ENCODE data around the gene OR10A5. TPM values are rescaled to one million over a fixed set of nuclear protein-coding genes. Genes with fewer than 3 reads are reported as not detected.

The OR10A5 gene
- total and polyA plus RNA-seq, 10 of the 15 experiments (the other 5 are each of a cell fraction or from before 2014, with no cell fraction given), result not detected

GRCh38 chr11:6864438-6864837 is 19.0 kb downstream of the OR10A5 start:
- no peak overlapping the region for H3K9ac ChIP-seq (ENCODE audit: control insufficient read depth, insufficient read depth, low read length)
- no peaks in the 10 kb centered on the region for H3K79me2 ChIP-seq (ENCODE audit: control insufficient read depth, insufficient read depth, low read length)
- intact Hi-C loops (cut with micrococcal nuclease; ENCODE audit: unreplicated experiment), result no loop called here
- ChIA-PET POLR2A (no interaction called here), SMC1A (ENCODE audit: uncharacterized antibody, unreplicated experiment) (no interaction called here), CTCF (interaction anchor here (0.7 to 3.2 kb wide), 2 partner anchors 52 to 221 kb away, joined by 4 to 9 read pairs; no protein-coding TSS in a partner anchor), RAD21 (ENCODE audit: unreplicated experiment) (no interaction called here)
- H4K20me1 ChIP-seq (ENCODE audit: control insufficient read depth, insufficient read depth), result no peaks in the 10 kb centered on the region; the same call in 1 of the 2 replicates
- in situ Hi-C loops (cut with MboI), result no loop called here
- H3K27ac ChIP-seq (ENCODE audit: control insufficient read depth, insufficient read depth), result no peak overlapping the region
- ATAC-seq, result no peak
- 0% methylated on average over 1 of the region's 1 CpG for WGBS (ENCODE audit: insufficient coverage, insufficient replicate concordance, low lambda C conversion rate, missing lambda C conversion rate)
- H3K4me1 ChIP-seq (ENCODE audit: control insufficient read depth, insufficient read depth, low read length), result no peaks in the 10 kb centered on the region
- no peak for FAIRE-seq
- DNase-seq (ENCODE audit: low read depth, low spot score), result no peak
- H3K9me3 ChIP-seq (replicated peaks; ENCODE audit: control insufficient read depth, insufficient read depth, low read length), result no peaks in the 10 kb centered on the region
- BruUV-seq (replicated peaks), result no TSS peak
- H3K36me3 ChIP-seq (ENCODE audit: control insufficient read depth in 2 of 2, insufficient read depth in 2 of 2, low read length in 1 of 2), result no peaks in the 10 kb centered on the region
- H2AFZ ChIP-seq (ENCODE audit: control insufficient read depth, low read depth, low read length), result no peak overlapping the region
- no peak overlapping the region for H3K4me2 ChIP-seq (ENCODE audit: control insufficient read depth, insufficient read depth)
- H3K4me3 ChIP-seq, result no peak overlapping the region
- no peak for TF ChIP-seq FOXK2 (IDR thresholded peaks at IDR 0.05)
- TF ChIP-seq KDM1A (IDR thresholded peaks at IDR 0.05; ENCODE audit: borderline replicate concordance), result no peak
- TF ChIP-seq SMARCA5 (IDR thresholded peaks at IDR 0.05), result no peak
- no peak for TF ChIP-seq PML (IDR thresholded peaks at IDR 0.05; ENCODE audit: low read length)
- TF ChIP-seq E2F4 (IDR thresholded peaks at IDR 0.05; ENCODE audit: low read depth, low read length), result no peak
- no peak for TF ChIP-seq ATF7 (IDR thresholded peaks at IDR 0.05; ENCODE audit: low read depth)
- TF ChIP-seq, protein P1, sequence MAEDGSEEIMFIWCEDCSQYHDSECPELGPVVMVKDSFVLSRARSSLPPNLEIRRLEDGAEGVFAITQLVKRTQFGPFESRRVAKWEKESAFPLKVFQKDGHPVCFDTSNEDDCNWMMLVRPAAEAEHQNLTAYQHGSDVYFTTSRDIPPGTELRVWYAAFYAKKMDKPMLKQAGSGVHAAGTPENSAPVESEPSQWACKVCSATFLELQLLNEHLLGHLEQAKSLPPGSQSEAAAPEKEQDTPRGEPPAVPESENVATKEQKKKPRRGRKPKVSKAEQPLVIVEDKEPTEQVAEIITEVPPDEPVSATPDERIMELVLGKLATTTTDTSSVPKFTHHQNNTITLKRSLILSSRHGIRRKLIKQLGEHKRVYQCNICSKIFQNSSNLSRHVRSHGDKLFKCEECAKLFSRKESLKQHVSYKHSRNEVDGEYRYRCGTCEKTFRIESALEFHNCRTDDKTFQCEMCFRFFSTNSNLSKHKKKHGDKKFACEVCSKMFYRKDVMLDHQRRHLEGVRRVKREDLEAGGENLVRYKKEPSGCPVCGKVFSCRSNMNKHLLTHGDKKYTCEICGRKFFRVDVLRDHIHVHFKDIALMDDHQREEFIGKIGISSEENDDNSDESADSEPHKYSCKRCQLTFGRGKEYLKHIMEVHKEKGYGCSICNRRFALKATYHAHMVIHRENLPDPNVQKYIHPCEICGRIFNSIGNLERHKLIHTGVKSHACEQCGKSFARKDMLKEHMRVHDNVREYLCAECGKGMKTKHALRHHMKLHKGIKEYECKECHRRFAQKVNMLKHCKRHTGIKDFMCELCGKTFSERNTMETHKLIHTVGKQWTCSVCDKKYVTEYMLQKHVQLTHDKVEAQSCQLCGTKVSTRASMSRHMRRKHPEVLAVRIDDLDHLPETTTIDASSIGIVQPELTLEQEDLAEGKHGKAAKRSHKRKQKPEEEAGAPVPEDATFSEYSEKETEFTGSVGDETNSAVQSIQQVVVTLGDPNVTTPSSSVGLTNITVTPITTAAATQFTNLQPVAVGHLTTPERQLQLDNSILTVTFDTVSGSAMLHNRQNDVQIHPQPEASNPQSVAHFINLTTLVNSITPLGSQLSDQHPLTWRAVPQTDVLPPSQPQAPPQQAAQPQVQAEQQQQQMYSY (CRISPR knock-in tag; IDR thresholded peaks at IDR 0.05), result no peak
- no peak for TF ChIP-seq SUPT20H (IDR thresholded peaks at IDR 0.05; ENCODE audit: borderline replicate concordance, control insufficient read depth, low read depth, low read length)
- H3K27me3 ChIP-seq (replicated peaks in 1 of 2; ENCODE audit: control insufficient read depth in 2 of 2, insufficient read depth in 2 of 2, low read length in 1 of 2), result no peaks in the 10 kb centered on the region
